Body of pancreas (tissue), 4 donors: ENCODE data around the gene DBF4B. TPM values are rescaled to one million over a fixed set of nuclear protein-coding genes. Genes with fewer than 3 reads are reported as not detected.
A peak's percentile ranks its signal among the peaks of the same experiment; 100 is the strongest.

ENCODE experiments used
- ATAC-seq: fragments of 150-250 bp; one replicate; pipeline ENCODE4 v1.9.1; 2016
- DNase-seq, 4 donors: peaks; one replicate each; pipeline ENCODE4 v3.0.0-alpha.2; 2019
- H3K27ac ChIP-seq, 4 donors: fragments of 200-600 bp; sonication (generic); 1 replicate in 3 of 4; 2 replicates in 1 of 4; pipeline versions ENCODE4 v1.5.1 to v1.6.1; 2016 to 2019; ENCODE audit warnings: mild to moderate bottlenecking in 1 of 4, mixed read lengths in 1 of 4, moderate library complexity in 1 of 4
- H3K27me3 ChIP-seq, 2 donors: fragments of 200-600 bp; sonication (generic); one replicate each; pipeline ENCODE4 v1.6.0; 2016; ENCODE audit warnings: mild to moderate bottlenecking in 1 of 2
- H3K36me3 ChIP-seq, 2 donors: fragments of 200-600 bp; sonication (generic); replicated peaks in 1 of 2; 2 replicates each; pipeline ENCODE4 v1.5.1; 2016; ENCODE audit warnings: low read depth in 2 of 2; ENCODE audit not compliant: insufficient read depth in 1 of 2
- H3K4me1 ChIP-seq: fragments of 200-600 bp; sonication (generic); one replicate; pipeline ENCODE4 v1.6.0; 2016
- H3K4me3 ChIP-seq, 2 donors: fragments of 200-600 bp; sonication (generic); 1 replicate in 1 of 2; 2 replicates in 1 of 2; pipeline ENCODE4 v1.5.1; 2016 to 2019
- H3K9me3 ChIP-seq, 3 donors: fragments of 200-600 bp; sonication (generic); 1 replicate in 2 of 3; 2 replicates in 1 of 3; pipeline ENCODE4 v1.5.1; 2016
- CTCF ChIP-seq, 7 experiments: fragments of 450-650 bp in 4 of 7; fragments of 200-600 bp in 3 of 7; sonication (generic) in 3 of 7; IDR thresholded peaks; one replicate each; pipeline ENCODE4 v1.5.1; 2016 to 2019; ENCODE audit warnings: antibody characterized with exemption in 7 of 7
- POLR2A ChIP-seq, 3 donors: fragments of 450-650 bp; IDR thresholded peaks; one replicate each; pipeline ENCODE4 v1.6.1; 2016; ENCODE audit warnings: antibody characterized with exemption in 3 of 3, mild to moderate bottlenecking in 2 of 3
- WGBS, 2 donors: methylation state at CpG; one replicate each; pipeline ENCODE4 v1.1.5; 2017; 5-methylcytosine and 5-hydroxymethylcytosine counted together
- intact Hi-C: fragments of 100-400 bp; cut with DNase I; formaldehyde crosslinking; loops from one replicate; pipeline ENCODE4 v1.15.1; 2023
- total RNA-seq, 2 donors: library from RNA; depleted of rRNA; stranded (reverse); fragments of >200 nt; gene quantifications; one replicate each; pipeline ENCODE4 v1.1.0, GENCODE V29; 2016

Gene DBF4B
- total RNA-seq, 2 donors from 2014 or later, result 2.0 to 3.4 TPM

DNA sequence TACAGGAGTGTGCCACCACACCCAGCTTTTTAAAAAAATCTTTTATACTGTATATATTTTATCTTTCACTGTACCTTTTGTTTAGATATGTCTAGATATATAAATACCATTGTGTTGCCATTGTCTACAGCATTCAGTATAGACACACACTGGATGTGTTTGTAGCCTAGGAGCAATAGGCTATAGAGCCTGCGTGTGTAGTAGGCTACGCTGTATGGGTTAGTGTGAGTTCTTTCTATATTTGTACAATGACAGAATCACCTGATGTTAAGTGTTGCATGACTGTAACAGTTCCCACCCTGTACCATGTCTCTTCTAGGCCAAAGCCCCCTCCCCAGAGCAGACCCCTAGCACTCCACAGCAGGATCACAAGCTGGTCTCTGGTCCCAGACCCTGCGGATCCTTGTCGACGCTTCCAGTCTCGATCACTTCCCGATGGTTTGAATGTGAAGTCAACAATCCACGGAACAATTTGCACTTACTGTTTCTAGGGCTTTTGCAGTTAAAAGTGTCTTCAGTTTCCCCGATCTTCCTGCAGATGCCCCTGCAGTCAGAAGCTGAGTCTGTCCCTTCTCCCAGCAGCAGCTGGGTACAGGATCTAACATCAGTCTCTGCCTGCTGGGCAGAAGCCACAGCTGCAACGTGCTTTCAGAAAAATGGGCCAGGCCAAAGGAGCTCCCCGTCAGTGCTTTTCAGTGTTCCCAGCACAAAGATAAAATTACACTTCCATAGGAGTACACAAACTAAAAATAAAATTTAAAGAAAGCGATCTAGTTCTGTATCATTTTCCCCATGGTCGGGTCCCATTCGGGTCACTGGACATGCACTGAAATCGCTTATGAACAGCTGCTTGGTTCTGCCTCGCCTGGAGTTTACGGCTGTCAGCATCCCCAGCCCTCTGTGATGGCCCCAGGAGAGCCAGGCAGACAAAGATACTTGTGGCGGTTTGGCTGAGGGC is 85.7 kb downstream of the DBF4B start:
- 77 to 80% methylated on average over 18 of the region's 18 CpGs for WGBS, 2 donors
- intact Hi-C loops, result no loop called here
- Histone ChIP-seq H3K27me3 (no peaks in the 10 kb centered on the region), H3K27ac (peak overlapping the region in 1 of 4 donors; percentile 41), H3K9me3 (no peaks in the 10 kb centered on the region), H3K36me3 (no peaks in the 10 kb centered on the region), H3K4me3 (no peak overlapping the region), H3K4me1 (no peaks in the 10 kb centered on the region)
- no peak for TF ChIP-seq CTCF (IDR thresholded peaks at IDR 0.05)
- TF ChIP-seq POLR2A (IDR thresholded peaks at IDR 0.05), result no peak
- no peak for ATAC-seq
- DNase-seq, result no peak

- TF ChIP-seq CTCF (IDR thresholded peaks at IDR 0.05), result no peak
- no peak for TF ChIP-seq POLR2A (IDR thresholded peaks at IDR 0.05)
- Histone ChIP-seq H3K36me3 (no peaks in the 10 kb centered on the region), H3K9me3 (no peaks in the 10 kb centered on the region), H3K4me1 (no peaks in the 10 kb centered on the region), H3K4me3 (no peak overlapping the region), H3K27me3 (no peaks in the 10 kb centered on the region), H3K27ac (peak overlapping the region in 1 of 4 donors; percentile 41)
- 50% methylated on average over 10 of the region's 10 CpGs for WGBS, 2 donors
- ATAC-seq, result no peak
- DNase-seq, result no peak
- intact Hi-C loops, result no loop called here
Observed at GRCh38 chr17:44794851-44795413, 86.5 kb downstream of the DBF4B start.

DNA sequence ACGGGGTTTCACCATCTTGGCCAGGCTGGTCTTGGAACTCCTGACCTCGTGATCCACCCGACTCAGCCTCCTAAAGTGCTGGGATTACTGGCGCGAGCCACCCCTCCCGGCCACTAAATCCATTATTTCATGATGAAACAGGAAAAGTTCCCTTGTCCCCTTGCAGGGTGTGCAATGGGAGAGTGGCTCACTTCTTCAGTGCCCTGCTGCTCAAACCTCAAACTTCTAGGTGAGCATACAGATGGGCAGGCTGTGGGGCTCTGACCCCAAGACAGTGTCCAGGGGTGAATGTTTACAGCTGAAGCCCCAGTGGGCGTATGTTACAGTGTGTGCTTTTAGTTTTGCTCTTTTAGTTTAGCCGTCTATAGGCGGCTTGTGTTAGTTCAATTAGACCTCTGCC is 87.0 kb downstream of the DBF4B start:
- H3K4me3 ChIP-seq, result no peak overlapping the region
- no peaks in the 10 kb centered on the region for H3K27me3 ChIP-seq
- no peak for DNase-seq
- H3K36me3 ChIP-seq, result no peaks in the 10 kb centered on the region
- H3K27ac ChIP-seq, result peak overlapping the region in 1 of 4 donors; percentile 21
- no peaks in the 10 kb centered on the region for H3K4me1 ChIP-seq
- TF ChIP-seq POLR2A (IDR thresholded peaks at IDR 0.05) (no peak), CTCF (IDR thresholded peaks at IDR 0.05) (no peak)
- intact Hi-C loops, result no loop called here
- no peak for ATAC-seq
- 61 to 74% methylated on average over 9 of the region's 9 CpGs for WGBS, 2 donors
- no peaks in the 10 kb centered on the region for H3K9me3 ChIP-seq

GRCh38 chr17:44795928-44796327 is 87.5 kb downstream of the DBF4B start:
- no peaks in the 10 kb centered on the region for H3K27me3 ChIP-seq
- 38 to 65% methylated on average over 2 to 10 of the region's 10 CpGs for WGBS, 2 donors
- H3K4me1 ChIP-seq, result no peaks in the 10 kb centered on the region
- ATAC-seq, result no peak
- no peaks in the 10 kb centered on the region for H3K9me3 ChIP-seq
- H3K36me3 ChIP-seq, result no peaks in the 10 kb centered on the region
- intact Hi-C loops, result no loop called here
- TF ChIP-seq POLR2A (IDR thresholded peaks at IDR 0.05) (no peak), CTCF (IDR thresholded peaks at IDR 0.05) (no peak)
- no peak overlapping the region for H3K4me3 ChIP-seq
- no peak for DNase-seq
- no peak overlapping the region for H3K27ac ChIP-seq
